Peyer's patch (tissue), 4 donors: ENCODE data around the gene KCNQ1.

Source experiments
- POLR2A ChIP-seq, 2 donors: fragments of 450-650 bp; IDR thresholded peaks; one replicate each; pipeline ENCODE4 v1.5.1; 2017; ENCODE audit warnings: antibody characterized with exemption in 2 of 2, mild to moderate bottlenecking in 2 of 2, moderate library complexity in 2 of 2
- TF ChIP-seq, protein P1 (sequence below), 6 experiments: fragments of 450-650 bp in 4 of 6; fragments of 200-600 bp in 2 of 6; sonication (generic) in 1 of 6; IDR thresholded peaks; one replicate each; pipeline ENCODE4 v1.5.1; 2017 to 2019; ENCODE audit warnings: antibody characterized with exemption in 6 of 6, mild to moderate bottlenecking in 3 of 6, moderate library complexity in 1 of 6

DNA sequence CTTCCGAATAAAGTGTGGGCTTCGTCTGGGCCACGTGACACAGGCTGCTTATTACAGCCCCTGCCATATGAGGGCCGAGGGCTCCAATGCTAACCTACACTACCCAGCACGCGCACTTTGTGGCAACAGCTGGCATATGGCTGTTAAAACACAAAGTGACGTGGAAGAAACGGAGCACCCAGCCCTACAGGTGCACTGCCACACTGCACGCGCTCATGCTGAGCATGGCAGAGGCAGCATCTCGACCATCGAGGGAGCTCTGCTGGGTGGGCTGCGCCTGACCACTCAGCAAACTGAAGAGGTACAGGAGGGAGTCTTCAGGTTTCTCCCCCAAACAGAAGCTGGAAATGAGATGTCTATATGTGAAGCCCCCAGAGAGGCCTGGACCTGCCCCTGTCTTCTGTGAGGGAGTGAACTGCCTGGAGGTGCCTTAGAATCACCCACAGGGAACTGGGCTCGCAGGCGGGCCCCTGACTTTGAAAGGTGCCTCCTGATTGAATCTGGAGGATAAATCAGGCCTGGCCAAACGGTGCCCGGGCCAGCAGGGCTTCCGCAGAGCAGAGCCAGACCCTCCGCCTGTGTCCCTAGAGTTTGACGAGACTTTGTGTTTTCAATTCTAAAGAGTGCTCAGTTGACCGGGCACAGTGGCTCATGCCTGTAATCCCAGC, 26.0 kb upstream of the KCNQ1 start:
- TF ChIP-seq, protein P1, sequence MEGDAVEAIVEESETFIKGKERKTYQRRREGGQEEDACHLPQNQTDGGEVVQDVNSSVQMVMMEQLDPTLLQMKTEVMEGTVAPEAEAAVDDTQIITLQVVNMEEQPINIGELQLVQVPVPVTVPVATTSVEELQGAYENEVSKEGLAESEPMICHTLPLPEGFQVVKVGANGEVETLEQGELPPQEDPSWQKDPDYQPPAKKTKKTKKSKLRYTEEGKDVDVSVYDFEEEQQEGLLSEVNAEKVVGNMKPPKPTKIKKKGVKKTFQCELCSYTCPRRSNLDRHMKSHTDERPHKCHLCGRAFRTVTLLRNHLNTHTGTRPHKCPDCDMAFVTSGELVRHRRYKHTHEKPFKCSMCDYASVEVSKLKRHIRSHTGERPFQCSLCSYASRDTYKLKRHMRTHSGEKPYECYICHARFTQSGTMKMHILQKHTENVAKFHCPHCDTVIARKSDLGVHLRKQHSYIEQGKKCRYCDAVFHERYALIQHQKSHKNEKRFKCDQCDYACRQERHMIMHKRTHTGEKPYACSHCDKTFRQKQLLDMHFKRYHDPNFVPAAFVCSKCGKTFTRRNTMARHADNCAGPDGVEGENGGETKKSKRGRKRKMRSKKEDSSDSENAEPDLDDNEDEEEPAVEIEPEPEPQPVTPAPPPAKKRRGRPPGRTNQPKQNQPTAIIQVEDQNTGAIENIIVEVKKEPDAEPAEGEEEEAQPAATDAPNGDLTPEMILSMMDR (IDR thresholded peaks at IDR 0.05): peak in 1 of 6 experiments; percentile 9
- TF ChIP-seq POLR2A (IDR thresholded peaks at IDR 0.05): no peak
